Progenitor cell of endocrine pancreas (in vitro differentiated cells): ENCODE results near the gene HS3ST5. TPM values are rescaled to one million over a fixed set of nuclear protein-coding genes. Genes with fewer than 3 reads are reported as not detected.

Experiments
- DNase-seq: peaks from one replicate; pipeline ENCODE4 v3.0.0; 2021; ENCODE audit warnings: low spot score; ENCODE audit not compliant: unreplicated experiment
- H3K27ac Mint-ChIP-seq: 2 replicates; pipeline ENCODE4 v1.8.0; 2021; ENCODE audit warnings: mild to moderate bottlenecking, moderate library complexity, mixed read lengths
- H3K27me3 Mint-ChIP-seq: 2 replicates; pipeline ENCODE4 v1.8.0; 2021; ENCODE audit warnings: mixed read lengths
- H3K36me3 Mint-ChIP-seq: 2 replicates; pipeline ENCODE4 v1.8.0; 2022; ENCODE audit warnings: mixed read lengths; ENCODE audit not compliant: insufficient read depth
- H3K4me1 Mint-ChIP-seq: 2 replicates; pipeline ENCODE4 v1.8.0; 2021; ENCODE audit warnings: low read depth, mixed read lengths
- H3K4me3 Mint-ChIP-seq: 2 replicates; pipeline ENCODE4 v1.8.0; 2021; ENCODE audit warnings: low read depth, mild to moderate bottlenecking, moderate library complexity, mixed read lengths
- H3K9me3 Mint-ChIP-seq: 2 replicates; pipeline ENCODE4 v1.8.0; 2021; ENCODE audit warnings: low read depth, mixed read lengths
- total RNA-seq: library from RNA; stranded (reverse); gene quantifications from 2 replicates; pipeline ENCODE4 v1.2.1, GENCODE V29; 2021
- TF ChIP-seq, protein P1 (sequence below): fragments of 200-600 bp; sonication (generic); IDR thresholded peaks from one replicate; pipeline ENCODE4 v1.5.0; 2021; ENCODE audit warnings: antibody characterized with exemption, mild to moderate bottlenecking; ENCODE audit not compliant: unreplicated experiment

The HS3ST5 gene
- total RNA-seq, 1 donor from 2014 or later, result 0.31 TPM

DNA sequence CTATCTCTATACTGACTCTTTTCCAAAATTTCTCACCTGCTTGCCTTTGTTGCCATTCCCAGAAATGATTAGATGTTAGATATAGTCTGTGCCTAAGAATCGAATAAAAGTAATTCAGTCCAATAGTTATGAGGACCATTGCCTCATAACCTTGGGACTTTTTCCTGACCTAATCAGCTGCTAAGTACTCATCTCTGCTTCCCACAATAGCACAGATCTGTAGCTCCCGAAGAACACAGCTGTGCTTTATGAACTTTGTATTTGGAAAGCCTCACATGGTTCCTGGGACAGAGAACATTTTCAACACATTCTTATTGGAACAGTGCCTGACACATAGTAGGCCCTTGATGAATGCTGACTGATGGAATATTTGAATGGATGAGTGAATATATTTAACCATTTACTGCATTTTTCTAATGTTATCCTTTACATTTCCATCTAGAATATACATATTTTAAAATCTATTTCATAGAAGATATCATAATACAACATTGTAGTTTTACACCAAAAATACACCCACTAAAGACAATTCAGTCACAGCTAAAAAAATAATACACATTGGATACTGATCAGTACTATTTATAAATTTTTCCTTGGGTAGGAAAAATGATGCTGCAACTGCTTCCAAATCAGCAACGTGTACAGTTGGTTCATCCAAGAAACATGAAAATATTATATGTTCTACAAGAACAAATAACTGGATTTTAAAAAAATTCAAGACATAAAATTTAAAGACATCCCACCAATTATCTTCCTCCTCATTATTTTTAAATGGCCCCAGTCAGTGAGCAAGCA is 53.9 kb downstream of the HS3ST5 start:
- Mint-ChIP-seq H3K36me3 (no peaks in the 10 kb centered on the region), H3K27ac (no peak overlapping the region), H3K27me3 (no peaks in the 10 kb centered on the region), H3K4me1 (no peaks in the 10 kb centered on the region), H3K9me3 (no peaks in the 10 kb centered on the region), H3K4me3 (no peak overlapping the region)
- DNase-seq, result no peak
- TF ChIP-seq, protein P1, sequence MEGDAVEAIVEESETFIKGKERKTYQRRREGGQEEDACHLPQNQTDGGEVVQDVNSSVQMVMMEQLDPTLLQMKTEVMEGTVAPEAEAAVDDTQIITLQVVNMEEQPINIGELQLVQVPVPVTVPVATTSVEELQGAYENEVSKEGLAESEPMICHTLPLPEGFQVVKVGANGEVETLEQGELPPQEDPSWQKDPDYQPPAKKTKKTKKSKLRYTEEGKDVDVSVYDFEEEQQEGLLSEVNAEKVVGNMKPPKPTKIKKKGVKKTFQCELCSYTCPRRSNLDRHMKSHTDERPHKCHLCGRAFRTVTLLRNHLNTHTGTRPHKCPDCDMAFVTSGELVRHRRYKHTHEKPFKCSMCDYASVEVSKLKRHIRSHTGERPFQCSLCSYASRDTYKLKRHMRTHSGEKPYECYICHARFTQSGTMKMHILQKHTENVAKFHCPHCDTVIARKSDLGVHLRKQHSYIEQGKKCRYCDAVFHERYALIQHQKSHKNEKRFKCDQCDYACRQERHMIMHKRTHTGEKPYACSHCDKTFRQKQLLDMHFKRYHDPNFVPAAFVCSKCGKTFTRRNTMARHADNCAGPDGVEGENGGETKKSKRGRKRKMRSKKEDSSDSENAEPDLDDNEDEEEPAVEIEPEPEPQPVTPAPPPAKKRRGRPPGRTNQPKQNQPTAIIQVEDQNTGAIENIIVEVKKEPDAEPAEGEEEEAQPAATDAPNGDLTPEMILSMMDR, result no peak

DNA sequence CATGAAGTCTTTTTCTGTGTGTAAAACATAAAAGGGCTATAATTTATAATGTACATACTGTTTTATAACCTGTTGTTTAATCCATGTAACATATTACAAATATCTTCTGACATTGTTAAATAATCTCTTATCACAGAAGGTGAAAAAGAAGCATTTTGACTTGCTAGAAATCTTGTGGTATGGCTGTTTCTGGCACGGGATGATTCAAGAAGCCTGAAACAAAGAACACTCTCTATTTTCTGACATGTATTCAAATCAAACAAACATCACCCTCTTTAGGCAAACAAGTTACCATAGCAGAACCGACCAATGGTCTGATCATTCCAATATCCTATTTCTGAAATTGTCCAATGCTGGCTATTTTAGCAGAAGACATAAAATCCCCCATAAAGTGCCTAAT is 55.4 kb downstream of the HS3ST5 start:
- TF ChIP-seq, protein P1, result no peak
- no peak overlapping the region for H3K4me3 Mint-ChIP-seq

DNA sequence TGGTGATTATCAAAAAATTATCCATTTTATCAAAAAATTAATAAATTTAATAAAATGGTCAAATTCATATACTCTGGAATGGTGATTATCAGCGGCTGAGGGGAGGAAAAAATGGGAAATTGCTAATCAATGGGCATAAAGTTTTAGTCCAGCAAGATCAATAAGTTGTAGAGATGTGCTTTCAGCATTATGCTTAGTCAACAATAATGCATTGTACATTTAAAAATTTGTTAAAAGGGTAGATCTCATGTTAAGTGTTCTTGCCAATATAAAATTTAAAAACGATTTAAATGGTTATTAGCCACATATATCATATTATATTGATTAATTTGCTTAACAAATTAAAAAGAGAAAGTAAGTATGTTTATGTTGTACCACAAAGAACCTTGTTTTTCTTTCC is 56.6 kb downstream of the HS3ST5 start:
- no peak for DNase-seq
- TF ChIP-seq, protein P1, result no peak
- Mint-ChIP-seq H3K9me3 (no peaks in the 10 kb centered on the region), H3K4me3 (no peak overlapping the region), H3K27ac (no peak overlapping the region), H3K4me1 (no peaks in the 10 kb centered on the region), H3K36me3 (no peaks in the 10 kb centered on the region), H3K27me3 (peaks cover 8% of the 10 kb centered on the region)

More for the DNA sequence above, 55.4 kb downstream of the HS3ST5 start:
- Mint-ChIP-seq H3K27me3 (peaks cover 1% of the 10 kb centered on the region), H3K9me3 (no peaks in the 10 kb centered on the region), H3K27ac (no peak overlapping the region), H3K36me3 (no peaks in the 10 kb centered on the region), H3K4me1 (no peaks in the 10 kb centered on the region)
- DNase-seq, result no peak

DNA sequence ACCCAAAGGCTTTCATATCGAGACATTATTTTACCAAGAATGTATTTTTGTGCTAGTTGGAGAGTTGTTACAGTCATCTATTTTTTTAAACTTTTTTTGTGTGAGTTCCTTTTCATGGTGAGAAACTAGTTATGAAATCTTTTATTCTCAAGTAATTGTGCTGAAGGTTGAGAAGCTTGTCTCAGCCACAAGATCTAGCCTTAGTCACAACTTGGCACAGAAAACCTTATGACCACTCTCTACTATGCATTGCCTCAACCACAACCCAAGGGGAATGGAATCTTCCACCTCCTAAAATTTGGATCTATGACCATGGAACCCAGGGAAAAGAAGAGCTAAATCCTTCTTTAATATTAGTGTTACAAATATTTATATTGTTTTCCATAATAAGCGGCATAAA is 58.5 kb downstream of the HS3ST5 start:
- Mint-ChIP-seq H3K4me1 (no peaks in the 10 kb centered on the region), H3K9me3 (no peaks in the 10 kb centered on the region), H3K36me3 (no peaks in the 10 kb centered on the region), H3K27ac (no peak overlapping the region), H3K27me3 (peaks cover 8% of the 10 kb centered on the region), H3K4me3 (no peak overlapping the region)
- TF ChIP-seq, protein P1, result no peak
- no peak for DNase-seq

DNA sequence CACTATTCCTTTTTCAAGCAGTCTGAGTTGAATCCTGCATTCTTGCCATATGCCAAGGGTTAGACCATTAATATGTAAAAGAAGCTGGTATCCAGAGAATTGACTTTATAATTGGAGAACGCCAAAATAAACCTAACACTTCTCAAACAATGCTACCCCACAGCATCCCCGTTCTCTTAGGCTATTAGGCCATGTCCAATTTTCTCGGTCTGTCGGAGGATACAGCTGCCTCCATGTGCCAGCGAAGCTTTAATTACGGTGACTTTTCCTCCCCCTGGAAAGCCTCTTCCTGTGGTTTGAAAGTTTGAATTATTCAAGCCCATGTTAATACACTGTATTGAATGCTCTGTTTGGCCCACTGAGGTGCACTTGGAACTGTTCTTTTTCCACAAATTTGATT is 60.5 kb downstream of the HS3ST5 start:
- DNase-seq, result no peak
- Mint-ChIP-seq H3K27ac (no peak overlapping the region), H3K9me3 (no peaks in the 10 kb centered on the region), H3K36me3 (no peaks in the 10 kb centered on the region), H3K4me3 (no peak overlapping the region), H3K4me1 (peaks cover 4% of the 10 kb centered on the region), H3K27me3 (peaks cover 8% of the 10 kb centered on the region)
- TF ChIP-seq, protein P1, result no peak
